RPMI7951 (cell line): ENCODE results near the gene TRIM6. TPM values are rescaled to one million over a fixed set of nuclear protein-coding genes. Genes with fewer than 3 reads are reported as not detected.

Experiments used
- total RNA-seq: library from RNA; depleted of rRNA; stranded (reverse); fragments of >200 nt; shearing (Covaris generic); gene quantifications from 2 replicates; pipeline ENCODE4 v1.2.3, GENCODE V29; 2014; rRNA removed

The TRIM6 gene
- total RNA-seq, 1 experiment from 2014 or later = 3.1 TPM

Other genes with a start within 250 kb of the TRIM6 start
- gene OR51B6, start 245.1 kb upstream of the TRIM6 start, total RNA-seq = not detected in 2 replicates
- not detected in 2 replicates for gene OR51M1, start 212.8 kb upstream of the TRIM6 start, total RNA-seq
- gene OR51Q1, start 174.5 kb upstream of the TRIM6 start, total RNA-seq = not detected in 2 replicates
- gene OR51I1, start 155.1 kb upstream of the TRIM6 start, total RNA-seq = 0.20 TPM in 1 of 2 replicates, not detected in the other
- not detected in 2 replicates for gene OR51I2, start 147.3 kb upstream of the TRIM6 start, total RNA-seq
- gene OR52D1, start 108.0 kb upstream of the TRIM6 start, total RNA-seq = not detected in 2 replicates
- gene UBQLN3, start 86.7 kb upstream of the TRIM6 start, total RNA-seq = not detected in 2 replicates
- gene UBQLNL, start 79.9 kb upstream of the TRIM6 start, total RNA-seq = not detected in 2 replicates
- gene OR52H1, start 48.1 kb upstream of the TRIM6 start, total RNA-seq = not detected in 2 replicates
- not detected in 2 replicates for gene OR52B6, start 15.8 kb upstream of the TRIM6 start, total RNA-seq
- gene TRIM34, start 28.4 kb downstream of the TRIM6 start, total RNA-seq = 6.4 and 7.1 TPM in 2 replicates
- 14.8 and 17.8 TPM in 2 replicates for gene TRIM5, start 88.4 kb downstream of the TRIM6 start, total RNA-seq
- 5.5 and 10.1 TPM in 2 replicates for gene TRIM22, start 93.2 kb downstream of the TRIM6 start, total RNA-seq
- not detected in 2 replicates for gene OR56B1, start 139.8 kb downstream of the TRIM6 start, total RNA-seq
- gene OR52N4, start 157.6 kb downstream of the TRIM6 start, total RNA-seq = not detected in 2 replicates
- not detected in 2 replicates for gene OR52N5, start 186.7 kb downstream of the TRIM6 start, total RNA-seq
- gene OR52N1, start 194.6 kb downstream of the TRIM6 start, total RNA-seq = not detected in 2 replicates
- gene OR52N2, start 212.3 kb downstream of the TRIM6 start, total RNA-seq = not detected in 2 replicates
- not detected in 2 replicates for gene OR52E6, start 245.3 kb downstream of the TRIM6 start, total RNA-seq